Ascending aorta (tissue), 2 donors: ENCODE data around the gene KDM8. TPM values are rescaled to one million over a fixed set of nuclear protein-coding genes. Genes with fewer than 3 reads are reported as not detected.
A peak's percentile ranks its signal among the peaks of the same experiment; 100 is the strongest.

ENCODE experiments used
- DNase-seq, 2 donors: peaks; one replicate each; pipeline ENCODE4 v3.0.0-alpha.2; 2019; ENCODE audit warnings: low spot score in 2 of 2
- H3K27ac ChIP-seq, 2 donors: fragments of 200-600 bp; sonication (generic); one replicate each; pipeline ENCODE4 v1.5.1; 2016 to 2017; ENCODE audit warnings: mild to moderate bottlenecking in 1 of 2
- H3K27me3 ChIP-seq: fragments of 200-600 bp; sonication (generic); one replicate; pipeline ENCODE4 v1.5.1; 2017
- H3K36me3 ChIP-seq, 2 donors: fragments of 200-600 bp; sonication (generic); one replicate each; pipeline ENCODE4 v1.5.1; 2016
- H3K4me1 ChIP-seq, 2 donors: fragments of 200-600 bp; sonication (generic); one replicate each; pipeline ENCODE4 v1.5.1; 2016 to 2017; ENCODE audit warnings: mild to moderate bottlenecking in 1 of 2
- H3K4me3 ChIP-seq, 2 donors: fragments of 200-600 bp; sonication (generic); one replicate each; pipeline ENCODE4 v1.5.1; 2016 to 2017; ENCODE audit warnings: mild to moderate bottlenecking in 1 of 2
- H3K9me3 ChIP-seq, 2 donors: fragments of 200-600 bp; sonication (generic); one replicate each; pipeline ENCODE4 v1.5.1; 2016
- intact Hi-C: fragments of 100-400 bp; cut with DNase I; formaldehyde crosslinking; loops from one replicate; pipeline ENCODE4 v1.15.1; 2023
- total RNA-seq: library from RNA; depleted of rRNA; stranded (reverse); fragments of >200 nt; gene quantifications from one replicate; pipeline ENCODE4 v1.1.0, GENCODE V29; 2016
- TF ChIP-seq, protein P1 (sequence below), 3 experiments: fragments of 200-600 bp in 2 of 3; fragments of 450-650 bp in 1 of 3; sonication (generic) in 2 of 3; IDR thresholded peaks; one replicate each; pipeline ENCODE4 v1.5.1; 2016 to 2019; ENCODE audit warnings: antibody characterized with exemption in 3 of 3, mild to moderate bottlenecking in 1 of 3, moderate library complexity in 1 of 3

Gene KDM8
- total RNA-seq, 1 donor from 2014 or later, result 55.5 TPM

GRCh38 chr16:27232901-27233625 lies 29.7 kb downstream of the KDM8 start:
- Histone ChIP-seq H3K27ac (no peak overlapping the region), H3K36me3 (peaks cover 15 to 44% of the 10 kb centered on the region in 2 donors), H3K9me3 (no peaks in the 10 kb centered on the region), H3K4me3 (no peak overlapping the region), H3K4me1 (peaks cover 0 to 11% of the 10 kb centered on the region in 2 donors), H3K27me3 (no peaks in the 10 kb centered on the region)
- intact Hi-C loops, result no loop called here
- TF ChIP-seq, protein P1, sequence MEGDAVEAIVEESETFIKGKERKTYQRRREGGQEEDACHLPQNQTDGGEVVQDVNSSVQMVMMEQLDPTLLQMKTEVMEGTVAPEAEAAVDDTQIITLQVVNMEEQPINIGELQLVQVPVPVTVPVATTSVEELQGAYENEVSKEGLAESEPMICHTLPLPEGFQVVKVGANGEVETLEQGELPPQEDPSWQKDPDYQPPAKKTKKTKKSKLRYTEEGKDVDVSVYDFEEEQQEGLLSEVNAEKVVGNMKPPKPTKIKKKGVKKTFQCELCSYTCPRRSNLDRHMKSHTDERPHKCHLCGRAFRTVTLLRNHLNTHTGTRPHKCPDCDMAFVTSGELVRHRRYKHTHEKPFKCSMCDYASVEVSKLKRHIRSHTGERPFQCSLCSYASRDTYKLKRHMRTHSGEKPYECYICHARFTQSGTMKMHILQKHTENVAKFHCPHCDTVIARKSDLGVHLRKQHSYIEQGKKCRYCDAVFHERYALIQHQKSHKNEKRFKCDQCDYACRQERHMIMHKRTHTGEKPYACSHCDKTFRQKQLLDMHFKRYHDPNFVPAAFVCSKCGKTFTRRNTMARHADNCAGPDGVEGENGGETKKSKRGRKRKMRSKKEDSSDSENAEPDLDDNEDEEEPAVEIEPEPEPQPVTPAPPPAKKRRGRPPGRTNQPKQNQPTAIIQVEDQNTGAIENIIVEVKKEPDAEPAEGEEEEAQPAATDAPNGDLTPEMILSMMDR (IDR thresholded peaks at IDR 0.05), result no peak
- no peak for DNase-seq

- no peaks in the 10 kb centered on the region for H3K27me3 ChIP-seq
- intact Hi-C loops, result loop anchor here (2.0 kb wide), 1 partner anchor 223 kb away; no protein-coding TSS in a partner anchor
- no peaks in the 10 kb centered on the region for H3K9me3 ChIP-seq
- TF ChIP-seq, protein P1 (IDR thresholded peaks at IDR 0.05), result no peak
- H3K4me3 ChIP-seq, result no peak overlapping the region
- no peak overlapping the region for H3K27ac ChIP-seq
- no peak for DNase-seq
- H3K4me1 ChIP-seq, result peaks cover 0 to 11% of the 10 kb centered on the region in 2 donors
- peaks cover 15 to 44% of the 10 kb centered on the region in 2 donors for H3K36me3 ChIP-seq
Observed at GRCh38 chr16:27233731-27234130, 30.4 kb downstream of the KDM8 start.

DNA sequence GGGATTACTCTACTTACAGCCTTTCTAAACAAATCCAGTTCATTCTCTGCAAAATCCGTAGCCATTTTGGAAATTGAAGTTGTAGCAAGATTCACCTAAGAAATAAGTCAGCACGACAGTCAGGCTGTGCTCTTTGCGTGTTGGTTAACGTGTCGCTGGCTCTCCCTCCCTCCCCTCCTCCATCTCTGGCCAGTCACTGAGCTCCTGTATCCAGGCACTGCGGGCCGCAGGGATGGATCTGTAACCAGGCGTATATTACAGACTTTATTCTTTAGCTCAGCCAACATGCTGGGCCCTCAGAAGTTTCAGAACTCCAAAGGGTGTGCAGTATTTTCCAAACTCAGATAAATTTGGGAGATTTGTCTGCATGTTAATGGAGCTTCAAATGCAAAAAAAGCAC lies 30.8 kb downstream of the KDM8 start:
- no peak for DNase-seq

GRCh38 chr16:27234603-27235002 lies 31.3 kb downstream of the KDM8 start:
- H3K4me1 ChIP-seq, result peaks cover 0 to 11% of the 10 kb centered on the region in 2 donors
- H3K27me3 ChIP-seq, result no peaks in the 10 kb centered on the region
- DNase-seq, result no peak
- H3K36me3 ChIP-seq, result peaks cover 13 to 42% of the 10 kb centered on the region in 2 donors
- TF ChIP-seq, protein P1 (IDR thresholded peaks at IDR 0.05), result no peak
- no peaks in the 10 kb centered on the region for H3K9me3 ChIP-seq
- intact Hi-C loops, result loop anchor here (1.0 to 5.0 kb wide), 4 partner anchors 38 to 222 kb away; partner anchors contain the start of gene IL4R
- no peak overlapping the region for H3K4me3 ChIP-seq
- peak overlapping the region; percentile 14 to 68 for H3K27ac ChIP-seq

More for the DNA sequence above, 30.8 kb downstream of the KDM8 start:
- Histone ChIP-seq H3K4me3 (no peak overlapping the region), H3K36me3 (peaks cover 15 to 44% of the 10 kb centered on the region in 2 donors), H3K27me3 (no peaks in the 10 kb centered on the region), H3K9me3 (no peaks in the 10 kb centered on the region), H3K4me1 (peaks cover 0 to 11% of the 10 kb centered on the region in 2 donors), H3K27ac (peak overlapping the region in 1 of 2 donors; percentile 14)
- intact Hi-C loops, result loop anchor here (2.0 kb wide), 1 partner anchor 223 kb away; no protein-coding TSS in a partner anchor
- TF ChIP-seq, protein P1 (IDR thresholded peaks at IDR 0.05), result no peak

GRCh38 chr16:27235055-27235937 lies 32.0 kb downstream of the KDM8 start:
- peak overlapping the region; percentile 58 to 68 for H3K27ac ChIP-seq
- peaks cover 7 to 35% of the 10 kb centered on the region in 2 donors for H3K36me3 ChIP-seq
- H3K4me3 ChIP-seq, result peak overlapping the region in 1 of 2 donors; percentile 0
- DNase-seq, result peak; percentile 71 to 88
- intact Hi-C loops, result loop anchor here (1.0 to 5.0 kb wide), 4 partner anchors 37 to 222 kb away; partner anchors contain the start of gene IL4R
- H3K9me3 ChIP-seq, result no peaks in the 10 kb centered on the region
- TF ChIP-seq, protein P1 (IDR thresholded peaks at IDR 0.05), result peak; percentile 71 to 82 (median 74)
- H3K27me3 ChIP-seq, result no peaks in the 10 kb centered on the region
- H3K4me1 ChIP-seq, result peaks cover 0 to 11% of the 10 kb centered on the region in 2 donors
